Neural cell (in vitro differentiated cells): ENCODE data around the gene IL22RA2.

Experiments used
- EZH2 ChIP-seq: fragments of 200-600, 300-800 bp; shearing (Covaris generic), sonication (generic); IDR thresholded peaks from 2 replicates; pipeline ENCODE4 v1.6.1; 2014; ENCODE audit warnings: antibody characterized with exemption, low read length, borderline replicate concordance, mild to moderate bottlenecking; ENCODE audit not compliant: insufficient read depth, poor library complexity, severe bottlenecking
- SMC3 ChIP-seq: fragments of 450-650 bp; conservative IDR thresholded peaks from 2 replicates; pipeline ENCODE4 v1.6.1; 2014; ENCODE audit warnings: antibody characterized with exemption, mild to moderate bottlenecking, moderate library complexity; ENCODE audit not compliant: poor library complexity
- TF ChIP-seq, protein P1 (sequence below): fragments of 450-650 bp; IDR thresholded peaks from 2 replicates; pipeline ENCODE4 v1.5.1; 2014; ENCODE audit warnings: antibody characterized with exemption, mild to moderate bottlenecking, moderate library complexity; ENCODE audit not compliant: poor library complexity, severe bottlenecking
- TF ChIP-seq, protein P2 (sequence below): IDR thresholded peaks from 2 replicates; pipeline ENCODE4 v1.6.1; 2012; ENCODE audit warnings: borderline replicate concordance

DNA sequence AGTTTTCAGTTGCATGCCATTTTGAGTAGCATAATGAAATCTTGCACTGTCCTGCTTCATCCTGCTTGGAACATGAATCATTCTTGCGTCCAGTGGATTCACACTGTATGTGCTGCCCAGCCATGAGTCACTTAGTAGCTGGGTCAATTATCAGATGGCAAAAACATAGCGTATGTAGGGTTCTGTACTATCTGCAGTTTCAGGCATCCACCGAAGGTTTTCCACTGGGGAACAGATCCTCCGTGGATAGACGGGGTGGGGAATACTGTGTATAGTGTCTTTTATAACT is 61.4 kb downstream of the IL22RA2 start:
- no peak for TF ChIP-seq SMC3
- TF ChIP-seq, protein P1, sequence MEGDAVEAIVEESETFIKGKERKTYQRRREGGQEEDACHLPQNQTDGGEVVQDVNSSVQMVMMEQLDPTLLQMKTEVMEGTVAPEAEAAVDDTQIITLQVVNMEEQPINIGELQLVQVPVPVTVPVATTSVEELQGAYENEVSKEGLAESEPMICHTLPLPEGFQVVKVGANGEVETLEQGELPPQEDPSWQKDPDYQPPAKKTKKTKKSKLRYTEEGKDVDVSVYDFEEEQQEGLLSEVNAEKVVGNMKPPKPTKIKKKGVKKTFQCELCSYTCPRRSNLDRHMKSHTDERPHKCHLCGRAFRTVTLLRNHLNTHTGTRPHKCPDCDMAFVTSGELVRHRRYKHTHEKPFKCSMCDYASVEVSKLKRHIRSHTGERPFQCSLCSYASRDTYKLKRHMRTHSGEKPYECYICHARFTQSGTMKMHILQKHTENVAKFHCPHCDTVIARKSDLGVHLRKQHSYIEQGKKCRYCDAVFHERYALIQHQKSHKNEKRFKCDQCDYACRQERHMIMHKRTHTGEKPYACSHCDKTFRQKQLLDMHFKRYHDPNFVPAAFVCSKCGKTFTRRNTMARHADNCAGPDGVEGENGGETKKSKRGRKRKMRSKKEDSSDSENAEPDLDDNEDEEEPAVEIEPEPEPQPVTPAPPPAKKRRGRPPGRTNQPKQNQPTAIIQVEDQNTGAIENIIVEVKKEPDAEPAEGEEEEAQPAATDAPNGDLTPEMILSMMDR, result no peak
- TF ChIP-seq, protein P2, sequence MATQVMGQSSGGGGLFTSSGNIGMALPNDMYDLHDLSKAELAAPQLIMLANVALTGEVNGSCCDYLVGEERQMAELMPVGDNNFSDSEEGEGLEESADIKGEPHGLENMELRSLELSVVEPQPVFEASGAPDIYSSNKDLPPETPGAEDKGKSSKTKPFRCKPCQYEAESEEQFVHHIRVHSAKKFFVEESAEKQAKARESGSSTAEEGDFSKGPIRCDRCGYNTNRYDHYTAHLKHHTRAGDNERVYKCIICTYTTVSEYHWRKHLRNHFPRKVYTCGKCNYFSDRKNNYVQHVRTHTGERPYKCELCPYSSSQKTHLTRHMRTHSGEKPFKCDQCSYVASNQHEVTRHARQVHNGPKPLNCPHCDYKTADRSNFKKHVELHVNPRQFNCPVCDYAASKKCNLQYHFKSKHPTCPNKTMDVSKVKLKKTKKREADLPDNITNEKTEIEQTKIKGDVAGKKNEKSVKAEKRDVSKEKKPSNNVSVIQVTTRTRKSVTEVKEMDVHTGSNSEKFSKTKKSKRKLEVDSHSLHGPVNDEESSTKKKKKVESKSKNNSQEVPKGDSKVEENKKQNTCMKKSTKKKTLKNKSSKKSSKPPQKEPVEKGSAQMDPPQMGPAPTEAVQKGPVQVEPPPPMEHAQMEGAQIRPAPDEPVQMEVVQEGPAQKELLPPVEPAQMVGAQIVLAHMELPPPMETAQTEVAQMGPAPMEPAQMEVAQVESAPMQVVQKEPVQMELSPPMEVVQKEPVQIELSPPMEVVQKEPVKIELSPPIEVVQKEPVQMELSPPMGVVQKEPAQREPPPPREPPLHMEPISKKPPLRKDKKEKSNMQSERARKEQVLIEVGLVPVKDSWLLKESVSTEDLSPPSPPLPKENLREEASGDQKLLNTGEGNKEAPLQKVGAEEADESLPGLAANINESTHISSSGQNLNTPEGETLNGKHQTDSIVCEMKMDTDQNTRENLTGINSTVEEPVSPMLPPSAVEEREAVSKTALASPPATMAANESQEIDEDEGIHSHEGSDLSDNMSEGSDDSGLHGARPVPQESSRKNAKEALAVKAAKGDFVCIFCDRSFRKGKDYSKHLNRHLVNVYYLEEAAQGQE, result no peak
- TF ChIP-seq EZH2, result no peak
